Endothelial cell of umbilical vein (primary cell): ENCODE measurements around the gene IBTK. TPM values are rescaled to one million over a fixed set of nuclear protein-coding genes. Genes with fewer than 3 reads are reported as not detected.

Experiments
- BruUV-seq: library from RNA; stranded (reverse); fragments of 400-500 nt; replicated peaks from 2 replicates; lab custom pipeline; 2021; lab: Mats Ljungman, UMichigan
- CTCF ChIA-PET: fragments of 300-600, 350-600 bp; sonication (Branson Sonifier 250); formaldehyde crosslinking; loops from one replicate; lab custom pipeline; 2021; ENCODE audit warnings: antibody characterized with exemption, inconsistent platforms; lab: Charles Lee
- POLR2A ChIA-PET: fragments of 300-600, 350-600 bp; sonication (Branson Sonifier 250); formaldehyde crosslinking; loops from one replicate; lab custom pipeline; 2021; ENCODE audit warnings: antibody characterized with exemption, inconsistent platforms; lab: Charles Lee
- DNase-seq: peaks from one replicate; pipeline ENCODE4 v3.0.0-alpha.2; 2011; ENCODE audit warnings: low read depth, low spot score
- FAIRE-seq: peaks from 2 replicates; lab custom pipeline; 2011; peaks lifted over from hg19 to GRCh38; lab: Jason Lieb, UNC
- H2AFZ ChIP-seq: 2 replicates; pipeline ENCODE4 v1.6.0; 2012; ENCODE audit warnings: low read depth, low read length, control low read depth, inconsistent platforms
- H3K27ac ChIP-seq: 2 replicates; pipeline ENCODE4 v1.5.1; 2011; ENCODE audit warnings: low read depth, mild to moderate bottlenecking, control low read depth, low read length, moderate library complexity; ENCODE audit not compliant: insufficient read depth
- H3K27me3 ChIP-seq, 2 experiments: 2 replicates each; pipeline versions ENCODE4 v1.6.0 to v1.6.1; 2011; ENCODE audit warnings: low read length in 2 of 2, mixed read lengths in 1 of 2; ENCODE audit not compliant: control insufficient read depth in 2 of 2, insufficient read depth in 2 of 2
- H3K36me3 ChIP-seq, 2 experiments: 2 replicates in 1 of 2; 3 replicates in 1 of 2; pipeline ENCODE4 v1.5.1; 2011; ENCODE audit warnings: low read length in 2 of 2, mild to moderate bottlenecking in 1 of 2, moderate library complexity in 1 of 2; ENCODE audit not compliant: control insufficient read depth in 2 of 2, insufficient read depth in 2 of 2; ENCODE audit errors: extremely low read depth in 1 of 2
- H3K4me1 ChIP-seq: 3 replicates; pipeline ENCODE4 v1.5.1; 2011; ENCODE audit warnings: mild to moderate bottlenecking, low read length; ENCODE audit not compliant: control insufficient read depth, insufficient read depth; ENCODE audit errors: extremely low read depth
- H3K4me2 ChIP-seq: 2 replicates; pipeline ENCODE4 v1.6.1; 2011; ENCODE audit warnings: low read length, control low read depth, mixed read lengths; ENCODE audit not compliant: insufficient read depth
- H3K4me3 ChIP-seq, 3 experiments: fragments of 200-600 bp in 1 of 3; sonication (generic), shearing (Covaris generic) in 1 of 3; replicated peaks in 1 of 3; 2 replicates each; pipeline ENCODE4 v1.5.1; 2011 to 2016; ENCODE audit warnings: control low read depth in 3 of 3, low read length in 3 of 3, mild to moderate bottlenecking in 2 of 3, inconsistent platforms in 1 of 3, low read depth in 1 of 3, moderate library complexity in 1 of 3; ENCODE audit not compliant: insufficient read depth in 1 of 3
- H3K79me2 ChIP-seq: 2 replicates; pipeline ENCODE4 v1.6.0; 2012; ENCODE audit warnings: low read length, inconsistent platforms; ENCODE audit not compliant: control insufficient read depth, insufficient read depth
- H3K9ac ChIP-seq: replicated peaks from 2 replicates; pipeline ENCODE3; 2011; ENCODE audit warnings: low read length, control low read depth; ENCODE audit not compliant: insufficient read depth; ENCODE audit errors: extremely low read depth
- H3K9me1 ChIP-seq: replicated peaks from 3 replicates; pipeline ENCODE4 v1.6.0; 2011; ENCODE audit warnings: mild to moderate bottlenecking, low read length; ENCODE audit not compliant: control insufficient read depth, insufficient read depth; ENCODE audit errors: extremely low read depth
- H3K9me3 ChIP-seq: replicated peaks from 2 replicates; pipeline ENCODE4 v1.5.1; 2012; ENCODE audit warnings: low read length, inconsistent platforms; ENCODE audit not compliant: control insufficient read depth, insufficient read depth
- H4K20me1 ChIP-seq: replicated peaks from 2 replicates; pipeline ENCODE3; 2011; ENCODE audit warnings: mild to moderate bottlenecking, low read length; ENCODE audit not compliant: control insufficient read depth, insufficient read depth; ENCODE audit errors: extremely low read depth
- CTCF ChIP-seq, 2 donors: IDR thresholded peaks; 1 replicate in 1 of 2; 2 replicates in 1 of 2; pipeline ENCODE4 v1.5.1; 2011; ENCODE audit warnings: low read length in 2 of 2, mild to moderate bottlenecking in 2 of 2, moderate library complexity in 2 of 2, control low read depth in 1 of 2, inconsistent platforms in 1 of 2, low read depth in 1 of 2; ENCODE audit not compliant: insufficient read depth in 1 of 2; ENCODE audit errors: extremely low read depth in 1 of 2
- EZH2 ChIP-seq: IDR thresholded peaks from 2 replicates; pipeline ENCODE4 v1.6.1; 2012; ENCODE audit warnings: borderline replicate concordance, low read depth, mild to moderate bottlenecking, moderate library complexity, low read length, inconsistent platforms; ENCODE audit not compliant: severe bottlenecking
- FOS ChIP-seq: IDR thresholded peaks from 2 replicates; pipeline ENCODE4 v1.6.1; 2011; ENCODE audit warnings: mild to moderate bottlenecking, low read length, moderate library complexity, borderline replicate concordance; ENCODE audit not compliant: insufficient read depth
- GATA2 ChIP-seq: IDR thresholded peaks from 2 replicates; pipeline ENCODE4 v1.7.0; 2011; ENCODE audit warnings: low read depth, mild to moderate bottlenecking, moderate library complexity, mixed read lengths, low read length; ENCODE audit not compliant: insufficient read length, insufficient read depth
- JUN ChIP-seq: IDR thresholded peaks from 2 replicates; pipeline ENCODE4 v1.6.1; 2011; ENCODE audit warnings: borderline replicate concordance, low read depth; ENCODE audit not compliant: insufficient read length, insufficient read depth
- MAX ChIP-seq: IDR thresholded peaks from 2 replicates; pipeline ENCODE4 v1.6.1; 2011; ENCODE audit not compliant: insufficient read depth, insufficient read length
- MYC ChIP-seq: IDR thresholded peaks from one replicate; pipeline ENCODE4 v1.6.1; 2011; ENCODE audit warnings: mild to moderate bottlenecking, low read depth, low read length
- POLR2A ChIP-seq: IDR thresholded peaks from 2 replicates; pipeline ENCODE4 v1.6.1; 2012; ENCODE audit warnings: low read depth, mild to moderate bottlenecking, control low read depth, low read length
- POLR2AphosphoS5 ChIP-seq: IDR thresholded peaks from 2 replicates; pipeline ENCODE4 v1.6.1; 2012; ENCODE audit warnings: low read depth, mild to moderate bottlenecking, control low read depth, low read length, moderate library complexity; ENCODE audit not compliant: insufficient read depth
- dilution Hi-C: fragments of 300-500 bp; cut with MboI; formaldehyde crosslinking; loops from one replicate; pipeline ENCODE4 v1.15.0; 2019; ENCODE audit warnings: low sequenced_read_pairs; ENCODE audit not compliant: extremely low pct_ligation_motif_present
- intact Hi-C: fragments of 100-400 bp; cut with micrococcal nuclease; formaldehyde crosslinking; loops from one replicate; pipeline ENCODE4 v1.10.0; 2022
- polyA plus RNA-seq, 4 experiments: library from polyadenylated mRNA; depleted of rRNA in 3 of 4; stranded (reverse) in 3 of 4; unstranded in 1 of 4; fragments of >200 nt; gene quantifications; 2 replicates each; pipeline versions ENCODE4 v1.2.1 to v1.2.3, GENCODE V29; 2011 to 2012; ENCODE audit warnings: missing spikeins in 1 of 4
- total RNA-seq: library from RNA; stranded (reverse); gene quantifications from 2 replicates; pipeline ENCODE4 v1.2.3, GENCODE V29; 2021

The IBTK gene
- total and polyA plus RNA-seq, 2 donors (not counting 3 experiments of a cell fraction or from before 2014, with no cell fraction given), result 6.7 to 30.5 TPM

- Histone ChIP-seq H3K27me3 (no peaks in the 10 kb centered on the region), H3K4me3 (no peak overlapping the region), H3K36me3 (no peaks in the 10 kb centered on the region), H3K4me2 (no peak overlapping the region), H2AFZ (no peak overlapping the region), H4K20me1 (no peaks in the 10 kb centered on the region), H3K9me1 (no peaks in the 10 kb centered on the region), H3K9ac (no peak overlapping the region), H3K79me2 (no peaks in the 10 kb centered on the region), H3K9me3 (no peaks in the 10 kb centered on the region), H3K4me1 (peaks cover 12% of the 10 kb centered on the region), H3K27ac (no peak overlapping the region)
- FAIRE-seq (no peak), DNase-seq (no peak)
- intact Hi-C loops (no loop called here), dilution Hi-C loops (no loop called here)
- POLR2A ChIA-PET, result no interaction called here
- no peak for TF ChIP-seq CTCF (IDR thresholded peaks at IDR 0.05; ENCODE audit: extremely low read depth in 1 of 2, insufficient read depth in 1 of 2, low read depth in 1 of 2, low read length in 2 of 2)
- TF ChIP-seq FOS, result no peak
- no peak for TF ChIP-seq POLR2A
- TF ChIP-seq MAX, result no peak
- TF ChIP-seq MYC, result no peak
- CTCF ChIA-PET, result no interaction called here
- BruUV-seq, result no TSS peak
Observed at GRCh38 chr6:82264824-82265223, 17.3 kb upstream of the IBTK start.

GRCh38 chr6:82264321-82264720 is 16.8 kb upstream of the IBTK start:
- CTCF ChIA-PET, result no interaction called here

More at GRCh38 chr6:82264321-82264720, 16.8 kb upstream of the IBTK start:
- Histone ChIP-seq H2AFZ (no peak overlapping the region), H3K9ac (no peak overlapping the region), H3K27ac (no peak overlapping the region), H3K4me2 (no peak overlapping the region), H4K20me1 (no peaks in the 10 kb centered on the region), H3K27me3 (no peaks in the 10 kb centered on the region), H3K36me3 (no peaks in the 10 kb centered on the region), H3K9me3 (no peaks in the 10 kb centered on the region), H3K9me1 (no peaks in the 10 kb centered on the region), H3K4me1 (peaks cover 12% of the 10 kb centered on the region), H3K79me2 (no peaks in the 10 kb centered on the region), H3K4me3 (no peak overlapping the region)
- BruUV-seq, result no TSS peak
- POLR2A ChIA-PET, result no interaction called here
- intact Hi-C loops (no loop called here), dilution Hi-C loops (no loop called here)
- DNase-seq (no peak), FAIRE-seq (no peak)
- TF ChIP-seq EZH2 (no peak), MAX (no peak), POLR2AphosphoS5 (no peak), GATA2 (no peak), POLR2A (no peak), FOS (no peak), MYC (no peak), CTCF (IDR thresholded peaks at IDR 0.05; ENCODE audit: extremely low read depth in 1 of 2, insufficient read depth in 1 of 2, low read depth in 1 of 2, low read length in 2 of 2) (no peak), JUN (no peak)
